ENCODE measurements around the gene CYP27A1.
"Not testable (repeated sequence)": the region's sequence is repeated elsewhere in the genome, so short reads cannot be mapped to it uniquely, and the experiment has no call there.

CYP27A1 gene

DNA sequence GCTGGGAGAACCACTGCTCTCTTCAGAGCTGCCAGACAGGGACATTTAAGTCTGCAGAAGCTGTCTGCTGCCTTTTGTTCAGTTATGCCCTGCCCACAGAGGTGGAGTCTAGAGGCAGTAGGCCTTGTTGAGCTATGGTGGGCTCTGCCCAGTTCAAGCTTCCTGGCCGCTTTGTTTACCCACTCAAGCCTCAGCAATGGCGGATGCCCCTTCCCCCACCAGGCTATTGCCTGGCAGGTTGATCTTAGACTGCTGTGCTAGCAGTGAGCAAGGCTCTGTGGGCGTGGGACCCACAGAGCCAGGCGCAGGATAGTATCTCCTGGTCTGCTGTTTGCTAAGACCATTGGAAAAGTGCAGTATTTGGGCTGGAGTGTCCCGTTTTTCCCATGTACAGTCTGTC lies 9.2 kb upstream of the CYP27A1 start:
- DNase-seq (ENCODE audit: low read depth in 1 of 2, low spot score in 1 of 2) = not testable (repeated sequence)

DNA sequence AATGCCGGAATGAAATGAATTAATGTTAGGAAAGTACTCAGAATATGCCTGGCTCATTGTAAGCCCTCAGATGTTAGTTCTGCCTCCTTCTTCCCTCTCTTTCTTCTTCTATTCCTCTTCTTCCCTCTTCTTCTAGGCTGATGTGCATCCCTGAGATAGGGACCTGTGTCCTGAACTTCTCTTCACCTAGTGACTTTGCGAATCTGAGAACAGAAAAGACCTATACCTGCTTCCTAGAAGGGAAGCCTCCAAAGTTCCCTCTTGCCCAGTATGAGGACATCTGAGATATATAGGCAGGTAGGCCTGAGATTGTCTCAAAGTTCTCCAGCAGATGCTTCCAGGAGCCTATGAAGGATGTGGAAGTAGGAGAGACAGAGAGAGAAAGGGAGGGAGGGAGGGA lies 8.1 kb upstream of the CYP27A1 start:
- no peak for DNase-seq (ENCODE audit: low read depth in 1 of 2, low spot score in 1 of 2)

DNA sequence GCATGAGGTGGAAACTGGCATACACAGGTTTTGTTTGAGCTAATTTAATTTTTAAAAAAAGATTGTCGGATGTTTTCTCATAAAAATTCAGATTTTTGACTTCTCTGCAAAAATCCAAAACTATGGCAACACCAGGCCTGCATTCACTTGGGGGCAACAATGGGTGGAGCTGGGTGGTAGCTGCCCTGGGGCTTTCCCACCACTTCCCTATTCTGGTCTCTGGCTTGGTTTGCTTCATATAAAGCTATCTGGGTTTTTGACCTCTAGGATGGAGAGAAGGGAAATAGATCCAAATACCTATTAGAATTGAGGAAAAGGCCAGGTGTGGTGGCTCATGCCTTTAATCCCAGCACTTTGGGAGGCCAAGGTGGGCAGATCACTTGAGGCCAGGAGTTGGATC lies 5.5 kb upstream of the CYP27A1 start:
- DNase-seq (ENCODE audit: low read depth in 1 of 2, low spot score in 1 of 2) = no peak

DNA sequence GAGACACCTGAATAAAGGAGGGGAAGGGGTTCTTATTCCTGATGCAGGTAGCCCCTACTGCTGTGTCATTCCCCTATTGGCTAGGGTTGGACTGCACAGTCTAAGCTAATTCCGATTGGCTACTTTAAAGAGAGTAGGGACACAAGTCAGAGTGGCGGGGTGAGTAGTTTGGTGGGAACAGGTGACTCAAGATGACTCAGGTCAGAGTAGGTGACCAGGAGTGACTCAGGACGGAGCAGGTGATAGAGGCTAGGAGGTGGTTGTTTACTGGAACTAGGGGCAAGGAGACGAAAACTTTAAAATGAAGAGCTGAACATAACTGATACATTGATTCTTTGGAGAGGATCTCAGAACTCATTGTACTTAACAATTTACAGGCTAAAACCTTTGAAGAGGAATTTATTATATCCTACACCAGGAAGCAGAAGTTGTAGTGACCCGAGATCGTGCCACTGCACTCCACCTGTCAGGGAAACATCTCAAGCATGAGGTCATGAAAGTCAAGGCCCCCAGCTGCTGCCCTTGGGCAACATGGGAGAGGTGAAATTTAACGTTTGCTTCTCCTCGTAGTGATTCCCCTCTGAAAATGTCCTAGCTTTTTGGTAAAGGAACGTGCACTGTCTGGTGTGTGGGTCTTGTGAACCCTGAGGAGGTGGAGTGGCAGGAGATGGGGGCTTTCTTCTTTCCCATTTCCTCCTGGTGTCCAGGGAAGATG lies 4.5 kb upstream of the CYP27A1 start:
- no peak for DNase-seq (ENCODE audit: low read depth in 1 of 2, low spot score in 1 of 2)

DNA sequence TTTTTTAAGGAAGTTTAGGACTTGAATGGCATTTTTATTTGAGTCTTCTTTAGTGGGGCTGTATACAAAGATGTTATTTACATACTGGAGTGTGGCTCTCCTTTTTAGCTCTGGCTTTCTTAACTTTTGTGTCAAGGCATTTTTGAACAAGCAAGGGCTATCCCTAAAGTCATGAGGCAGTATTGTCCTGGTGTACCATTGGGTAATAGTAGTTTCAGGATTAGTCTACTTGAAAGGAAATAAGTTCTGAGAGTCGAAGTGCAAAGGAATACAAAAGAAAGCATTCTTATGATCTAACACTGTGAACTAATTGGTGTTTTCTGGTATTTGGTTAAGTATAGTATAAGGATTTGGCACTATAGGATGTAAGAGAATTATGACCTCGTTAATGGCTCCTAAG lies 1.9 kb upstream of the CYP27A1 start:
- DNase-seq (ENCODE audit: low read depth in 1 of 2, low spot score in 1 of 2) = no peak

DNA sequence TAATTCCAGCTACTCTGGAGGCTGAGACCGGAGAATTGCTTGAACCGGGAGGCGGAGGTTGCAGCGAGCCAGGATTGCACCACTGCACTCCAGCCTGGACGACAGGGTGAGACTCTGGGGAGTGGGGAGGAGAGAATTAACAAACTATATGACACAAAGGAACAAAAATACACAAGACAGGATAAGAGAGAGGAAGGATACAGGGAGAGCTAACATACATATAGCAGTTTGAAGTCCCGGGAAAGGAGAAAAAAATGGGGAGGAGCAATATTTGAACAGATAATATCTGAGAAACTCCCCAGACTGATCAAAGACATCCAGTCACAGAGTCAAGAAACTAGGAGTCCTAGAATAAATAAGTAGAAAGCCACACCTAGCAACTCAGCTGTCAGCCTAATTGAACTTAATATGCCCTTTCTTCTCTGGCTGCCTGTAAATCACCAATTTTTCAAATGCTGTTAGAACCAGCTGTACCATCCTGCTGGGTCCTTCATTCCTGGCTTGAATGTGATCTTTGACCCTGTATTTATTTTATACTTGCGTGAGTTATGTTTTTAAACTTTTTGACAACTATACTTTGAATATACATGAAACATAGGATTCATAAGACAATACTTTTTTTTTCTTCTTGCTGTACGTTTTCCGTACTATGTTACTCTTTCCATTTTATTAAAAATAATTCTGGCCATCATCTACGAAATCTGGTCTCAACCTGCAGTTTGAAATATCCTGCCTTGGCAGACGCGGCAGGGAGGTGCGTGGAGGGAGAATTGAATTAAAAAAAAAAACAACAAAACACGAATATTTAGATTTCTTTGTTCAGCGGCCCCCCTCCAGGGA lies 876 bp upstream of the CYP27A1 start:
- no peak for DNase-seq (ENCODE audit: low read depth in 1 of 2, low spot score in 1 of 2)

DNA sequence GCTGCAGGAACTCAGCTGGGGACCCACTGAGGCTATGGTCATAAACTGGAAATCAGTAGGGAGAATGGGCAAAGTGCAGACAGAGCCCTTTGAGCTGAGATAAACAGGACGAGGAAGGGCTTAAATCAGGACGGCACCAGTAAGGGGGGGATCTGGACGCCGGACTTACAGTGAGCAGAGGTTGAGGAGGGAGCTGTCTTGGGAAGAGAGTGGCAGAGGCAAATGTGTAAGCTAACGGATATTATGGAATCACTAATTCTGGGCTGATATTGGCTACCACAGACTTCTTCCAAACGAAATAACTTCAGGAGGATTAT lies 539 bp downstream of the CYP27A1 start:
- no peak for DNase-seq (ENCODE audit: low read depth in 1 of 2, low spot score in 1 of 2)

DNA sequence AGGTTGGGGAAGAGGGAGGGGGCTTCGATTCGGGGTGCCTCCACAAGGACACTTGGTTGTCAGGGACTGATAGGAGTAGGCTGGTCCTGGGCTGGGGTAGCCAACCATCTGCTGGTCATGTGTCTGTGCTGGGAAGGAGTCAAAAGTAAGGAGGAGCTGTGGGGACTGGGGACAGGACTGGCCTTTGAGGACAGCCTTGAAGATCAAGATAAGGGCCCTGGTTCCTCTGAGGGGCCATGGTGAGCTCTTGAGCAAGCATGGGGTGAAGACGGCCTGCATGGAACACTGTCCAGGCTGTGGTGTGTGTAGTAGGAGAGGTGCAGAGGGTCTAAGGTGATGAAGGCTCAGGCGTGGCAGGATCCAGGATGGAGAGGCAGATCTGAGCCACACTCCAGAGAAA lies 1.7 kb downstream of the CYP27A1 start:
- no peak for DNase-seq (ENCODE audit: low read depth in 1 of 2, low spot score in 1 of 2)

DNA sequence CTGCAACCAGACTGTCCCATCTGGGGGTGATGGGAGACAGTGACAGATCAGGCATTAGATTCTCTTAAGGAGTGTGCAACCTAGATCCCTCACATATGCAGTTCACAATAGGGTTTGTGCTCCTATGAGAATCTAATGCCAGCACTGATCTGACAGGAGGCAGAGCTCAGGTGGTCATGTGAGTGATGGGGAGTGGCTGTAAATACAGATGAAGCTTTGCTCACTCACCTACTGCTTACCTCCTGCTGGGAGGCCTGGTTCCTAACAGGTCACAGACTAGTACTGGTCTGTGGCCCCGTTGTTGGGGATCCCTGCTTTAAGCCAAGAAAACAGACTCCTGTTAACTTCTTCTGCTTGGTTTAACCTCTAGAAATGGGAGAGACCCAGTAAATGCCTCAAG lies 3.2 kb downstream of the CYP27A1 start:
- DNase-seq (ENCODE audit: low read depth in 1 of 2, low spot score in 1 of 2) = no peak

DNA sequence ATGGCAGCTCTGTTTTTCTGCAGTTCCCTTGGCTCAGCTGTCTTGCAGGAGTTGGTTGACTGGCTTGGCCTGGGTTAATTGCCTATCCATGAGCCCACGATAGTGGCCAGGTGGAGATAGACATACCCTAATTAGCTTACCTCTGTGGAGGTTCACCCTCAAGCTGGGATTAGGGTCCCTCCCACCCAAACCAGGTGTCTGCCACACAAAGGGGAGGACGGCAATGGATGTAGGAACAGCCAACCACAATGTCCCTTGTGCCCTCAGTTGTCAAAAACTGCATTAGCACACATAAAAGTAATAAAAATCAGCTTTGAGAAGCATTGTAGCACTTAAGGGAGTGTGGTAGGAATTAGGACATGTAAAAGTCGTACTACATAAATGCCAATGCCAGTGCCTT lies 4.2 kb downstream of the CYP27A1 start:
- DNase-seq (ENCODE audit: low read depth in 1 of 2, low spot score in 1 of 2) = no peak

DNA sequence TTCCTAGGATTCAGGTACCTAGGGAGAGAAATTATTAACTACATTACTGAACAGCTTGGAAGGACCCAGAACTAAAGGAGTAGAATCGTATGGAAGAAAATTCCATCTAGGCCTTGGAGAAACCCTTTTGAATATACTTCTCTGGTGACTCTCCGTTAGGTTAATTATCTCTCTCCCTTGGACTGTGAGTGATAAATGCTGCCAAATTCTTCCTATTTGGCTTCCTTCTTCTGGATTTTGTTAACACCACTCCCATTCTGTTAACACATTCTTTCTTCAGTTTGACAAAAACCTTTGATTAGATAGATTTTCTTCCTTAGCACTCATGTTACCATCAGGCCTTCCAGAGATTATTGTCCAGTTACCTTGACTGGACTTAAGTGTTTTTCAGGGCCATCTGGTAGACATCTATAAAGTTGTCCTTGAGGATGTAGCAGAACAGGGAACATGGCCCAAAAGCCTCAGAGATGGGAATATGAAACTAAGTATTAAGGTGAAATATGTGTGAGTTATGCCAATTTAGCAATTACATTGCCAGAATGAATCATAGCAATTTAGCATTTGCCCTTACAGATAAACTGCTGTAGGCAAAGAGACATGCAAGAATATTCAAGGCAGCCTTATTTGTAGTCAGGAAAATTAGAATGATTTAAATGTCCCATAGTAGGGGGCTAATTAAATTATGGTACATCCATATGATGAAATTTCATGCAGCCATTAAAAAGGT lies 6.7 kb downstream of the CYP27A1 start:
- DNase-seq (ENCODE audit: low read depth in 1 of 2, low spot score in 1 of 2) = no peak

DNA sequence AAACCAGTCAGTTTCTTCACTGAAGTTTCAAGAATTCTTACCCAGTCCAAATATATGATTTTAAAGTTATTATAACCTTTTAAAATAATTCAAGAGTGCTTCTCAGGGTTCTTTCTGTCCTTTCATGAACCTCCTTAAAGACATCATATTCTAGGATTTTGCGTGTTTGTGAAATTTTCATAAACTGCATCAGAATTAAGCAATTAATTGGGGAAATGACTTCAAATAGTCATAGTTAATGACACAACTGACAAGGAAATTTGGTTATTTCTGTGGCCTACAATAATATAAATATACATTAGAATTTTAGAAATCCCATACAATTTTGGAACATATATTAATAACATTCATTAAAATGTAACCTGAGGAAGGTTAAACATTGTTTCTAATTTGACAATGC lies 10.5 kb downstream of the CYP27A1 start:
- DNase-seq (ENCODE audit: low read depth in 1 of 2, low spot score in 1 of 2) = no peak

DNA sequence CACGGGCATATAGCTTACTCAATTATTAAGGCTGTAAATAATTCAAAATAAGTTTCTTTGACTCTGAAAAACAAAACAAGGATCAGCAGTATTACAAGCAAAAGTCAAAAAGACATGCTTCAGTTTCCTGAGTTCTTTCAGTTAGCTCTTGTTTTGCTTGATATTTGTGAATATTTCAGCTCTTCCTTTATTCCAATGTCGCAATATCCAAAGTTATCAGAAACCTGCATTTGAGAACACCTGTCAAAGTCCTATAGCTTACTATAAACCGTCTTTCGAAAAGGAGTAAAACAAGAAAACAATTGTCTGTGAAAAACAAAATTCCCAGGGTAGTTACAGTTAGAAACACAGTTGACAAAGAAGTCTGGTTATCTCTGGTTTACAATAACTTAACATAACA lies 14.7 kb downstream of the CYP27A1 start:
- DNase-seq (ENCODE audit: low read depth in 1 of 2, low spot score in 1 of 2) = no peak

DNA sequence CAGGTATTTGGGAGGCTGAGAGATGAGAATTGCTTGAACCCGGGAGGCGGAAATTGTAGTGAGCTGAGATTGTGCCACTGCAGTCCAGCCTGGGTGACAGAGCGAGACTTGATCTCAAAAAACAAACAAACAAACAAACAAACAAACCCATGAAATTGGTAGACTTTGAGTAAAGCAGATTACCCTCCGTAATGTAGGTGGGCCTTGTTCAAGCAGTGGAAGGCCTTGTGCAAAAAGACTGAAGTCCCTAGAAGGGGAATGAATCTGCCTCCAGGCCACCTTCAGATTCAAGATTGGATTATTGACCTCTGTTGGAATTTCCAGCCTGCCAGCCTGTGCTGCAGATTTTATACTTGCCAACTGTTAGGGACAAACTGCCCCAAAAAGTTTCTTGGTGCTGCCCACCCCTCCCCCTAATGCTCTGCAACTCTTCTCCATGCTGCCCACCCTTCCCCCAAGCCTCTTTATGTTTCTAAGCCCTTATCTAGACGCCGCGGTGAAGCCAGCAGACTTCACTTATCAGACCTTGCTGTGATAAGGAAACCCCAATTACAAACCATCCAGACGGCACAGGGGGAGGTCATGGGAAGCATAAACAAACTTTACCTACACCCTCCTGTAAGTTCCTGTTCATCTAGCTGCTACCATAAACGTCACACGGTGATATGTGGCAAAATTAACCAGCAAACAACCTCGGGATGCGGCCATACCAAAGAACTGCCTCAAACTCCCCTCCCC lies 17.0 kb downstream of the CYP27A1 start:
- no peak for DNase-seq (ENCODE audit: low read depth in 1 of 2, low spot score in 1 of 2)

DNA sequence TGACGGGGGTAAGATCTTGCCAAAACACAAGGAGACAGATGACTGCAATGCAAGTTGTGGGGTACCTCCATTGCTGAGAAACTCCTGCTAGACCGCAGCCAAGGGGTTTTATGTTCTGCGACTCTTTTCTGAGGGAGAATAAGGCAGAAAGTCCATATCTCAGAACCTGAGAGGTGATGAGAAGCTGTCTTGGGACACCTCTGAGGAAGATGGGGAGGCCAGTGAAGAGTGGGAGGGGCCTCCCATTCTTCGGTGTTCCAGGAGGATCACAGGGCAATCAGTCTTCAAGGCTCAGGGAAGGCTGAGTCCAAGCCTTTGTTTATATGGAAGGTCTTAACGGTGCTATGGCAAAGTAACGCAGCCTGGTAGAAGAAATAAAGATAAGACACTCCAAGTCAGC lies 18.0 kb downstream of the CYP27A1 start:
- DNase-seq (ENCODE audit: low read depth in 1 of 2, low spot score in 1 of 2) = no peak

DNA sequence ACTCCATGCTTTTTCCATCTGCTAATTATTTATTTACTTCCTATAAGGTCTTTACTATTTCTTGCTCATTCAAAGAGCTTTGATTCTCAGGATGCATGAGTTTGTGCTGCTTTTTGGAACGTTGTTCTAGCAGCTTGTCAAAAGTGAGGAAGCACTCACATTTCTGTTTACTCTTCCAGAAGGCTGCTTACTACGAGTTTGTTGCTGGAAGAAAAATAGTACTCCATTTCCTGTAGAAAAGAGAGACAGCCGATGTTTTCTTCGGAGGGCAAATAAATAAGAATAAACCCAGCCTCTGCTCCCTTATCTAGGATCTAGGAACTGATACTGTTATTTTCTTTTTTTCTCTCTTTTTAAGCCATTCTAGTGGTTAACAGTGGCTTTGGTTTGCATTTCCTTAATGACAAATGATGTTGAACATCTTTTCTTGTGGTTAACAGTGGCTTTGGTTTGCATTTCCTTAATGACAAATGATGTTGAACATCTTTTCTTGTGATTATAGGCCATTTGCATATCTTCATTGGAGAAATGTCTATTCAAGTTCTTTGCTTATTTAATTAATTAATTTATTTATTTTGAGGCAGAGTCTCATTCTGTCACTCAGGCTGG lies 20.5 kb downstream of the CYP27A1 start:
- no peak for DNase-seq (ENCODE audit: low read depth in 1 of 2, low spot score in 1 of 2)

DNA sequence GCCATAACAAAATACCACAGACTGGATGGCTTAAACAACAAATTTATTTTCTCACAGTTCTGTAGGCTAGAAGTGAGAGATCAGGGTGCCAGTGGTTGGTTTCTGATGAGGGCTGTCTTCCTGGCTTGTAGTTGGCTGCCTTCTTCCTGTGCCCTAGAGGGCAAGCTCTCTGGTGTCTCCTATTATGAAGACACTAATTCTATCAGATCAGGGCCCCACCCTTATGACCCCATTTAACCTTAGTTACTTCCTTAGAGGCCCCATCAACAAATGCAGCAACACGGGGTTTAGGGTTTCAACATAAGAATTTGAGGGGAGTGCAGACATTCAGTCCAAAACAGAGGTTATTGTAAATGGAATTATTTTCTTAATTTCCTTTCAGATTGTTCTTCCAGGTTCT lies 22.9 kb downstream of the CYP27A1 start:
- no peak for DNase-seq (ENCODE audit: low read depth in 1 of 2, low spot score in 1 of 2)

DNA sequence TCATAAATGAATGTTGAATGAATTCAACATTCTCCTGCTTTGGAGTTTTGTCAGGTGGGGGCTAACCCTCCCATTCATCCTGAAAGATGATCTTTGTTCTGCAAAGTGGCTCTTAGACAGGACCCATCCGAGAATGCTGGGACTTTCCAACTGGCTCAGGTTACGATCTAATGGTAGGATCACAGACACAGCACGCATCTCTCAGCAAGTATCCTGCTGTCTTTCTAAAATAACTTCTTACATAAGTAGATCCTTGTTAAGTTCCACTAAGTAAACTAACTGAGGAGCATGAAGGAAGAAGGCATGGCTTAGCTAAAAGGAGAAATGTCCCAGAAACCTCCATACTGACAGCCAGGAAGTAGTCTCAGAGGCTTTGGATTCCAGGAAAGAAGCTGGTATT lies 23.7 kb downstream of the CYP27A1 start:
- no peak for DNase-seq (ENCODE audit: low read depth in 1 of 2, low spot score in 1 of 2)

DNA sequence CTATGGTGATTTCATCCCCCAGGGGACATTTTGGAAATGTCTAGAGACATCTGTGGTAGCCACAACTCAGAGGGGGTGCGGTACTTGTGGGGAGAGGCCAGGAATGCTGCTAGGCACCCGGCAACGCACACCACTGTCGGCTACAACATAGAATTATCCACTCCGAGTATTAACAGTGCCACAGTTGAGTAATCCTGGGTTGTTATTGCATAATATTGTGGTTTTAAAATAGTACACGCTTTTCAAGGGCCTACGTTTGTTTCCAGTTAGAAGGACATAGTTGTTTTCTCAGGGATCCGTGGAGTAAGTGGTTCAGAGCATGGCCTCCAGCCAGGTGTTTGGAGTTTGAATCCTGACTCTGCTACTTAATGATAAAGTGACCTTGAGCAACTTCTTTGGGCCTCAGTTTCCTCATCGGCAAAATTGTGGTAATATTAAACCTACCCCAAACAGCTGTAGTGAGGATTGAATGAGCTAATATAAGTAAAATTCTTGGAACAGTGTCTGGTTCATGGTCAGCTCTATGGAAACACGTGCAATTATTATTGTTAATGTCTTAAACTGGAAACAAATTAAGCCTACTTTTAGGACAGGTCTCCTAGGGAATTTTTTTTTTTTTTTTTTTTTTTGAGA lies 24.5 kb downstream of the CYP27A1 start:
- no peak for DNase-seq (ENCODE audit: low read depth in 1 of 2, low spot score in 1 of 2)

DNA sequence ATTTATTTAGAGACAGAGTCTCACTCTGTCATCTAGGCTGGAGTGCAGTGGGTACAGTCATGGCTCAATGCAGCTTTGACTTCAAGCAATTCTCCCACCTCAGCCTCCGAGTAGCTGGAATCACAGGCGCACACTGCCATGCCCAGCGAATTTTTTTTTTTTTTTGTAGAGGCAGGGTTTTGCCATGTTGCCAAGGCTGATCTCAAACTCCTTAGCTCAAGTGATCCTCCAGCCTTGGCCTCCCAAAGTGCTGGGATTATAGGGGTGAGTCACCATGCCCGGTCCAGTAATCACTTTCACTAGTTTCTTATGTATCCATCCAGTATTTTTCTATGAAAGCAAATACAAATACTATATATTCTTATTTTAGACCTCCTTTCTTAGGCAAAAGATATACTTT lies 25.7 kb downstream of the CYP27A1 start:
- DNase-seq (ENCODE audit: low read depth in 1 of 2, low spot score in 1 of 2) = no peak

DNA sequence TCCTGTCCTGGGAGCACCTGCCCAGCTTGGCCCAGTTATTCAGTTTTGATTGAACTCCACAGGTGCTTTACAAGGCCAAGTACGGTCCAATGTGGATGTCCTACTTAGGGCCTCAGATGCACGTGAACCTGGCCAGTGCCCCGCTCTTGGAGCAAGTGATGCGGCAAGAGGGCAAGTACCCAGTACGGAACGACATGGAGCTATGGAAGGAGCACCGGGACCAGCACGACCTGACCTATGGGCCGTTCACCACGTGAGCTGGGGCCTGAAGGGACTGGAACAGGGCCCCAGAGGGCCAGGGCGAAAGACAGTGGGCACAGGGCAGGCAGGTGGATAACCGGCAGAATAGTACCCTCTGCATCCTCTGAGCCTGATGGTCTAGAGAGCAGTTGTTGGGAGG lies 27.6 kb downstream of the CYP27A1 start:
- DNase-seq (ENCODE audit: low read depth in 1 of 2, low spot score in 1 of 2) = no peak
